ENCODE measurements around the gene SHB. TPM values are rescaled to one million over a fixed set of nuclear protein-coding genes. Genes with fewer than 3 reads are reported as not detected.

Gene SHB
- total RNA-seq, 1 experiment from 2014 or later = 12.2 TPM

DNA sequence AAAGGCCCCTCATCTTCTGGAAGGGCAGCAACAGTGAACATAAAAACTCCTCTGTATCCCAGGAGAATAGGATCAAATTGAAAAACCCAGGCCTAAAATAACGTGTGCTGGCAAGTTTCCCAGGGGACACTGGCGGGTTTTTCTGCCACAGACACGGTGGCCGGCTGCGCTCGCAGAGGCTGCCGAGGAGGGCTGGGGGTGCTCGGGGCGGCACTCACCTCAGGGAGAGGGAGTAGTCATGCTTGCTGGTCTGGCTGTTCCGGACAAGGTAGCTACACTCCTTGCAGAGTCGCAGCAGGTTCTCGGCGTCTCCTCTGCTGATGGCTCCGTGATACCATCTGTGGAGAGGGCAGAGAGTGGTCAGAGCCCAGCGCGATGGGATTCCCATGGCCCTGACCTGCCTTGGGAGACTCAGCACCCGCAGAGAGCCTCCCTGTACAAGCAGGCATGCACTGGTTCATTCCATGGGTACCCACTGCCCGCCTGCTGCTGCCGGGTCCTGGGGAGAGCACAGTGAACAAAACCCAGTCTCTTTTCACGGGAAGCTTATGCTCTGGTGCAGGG lies 120.5 kb downstream of the SHB start (continued):
- TF ChIP-seq, protein P1, sequence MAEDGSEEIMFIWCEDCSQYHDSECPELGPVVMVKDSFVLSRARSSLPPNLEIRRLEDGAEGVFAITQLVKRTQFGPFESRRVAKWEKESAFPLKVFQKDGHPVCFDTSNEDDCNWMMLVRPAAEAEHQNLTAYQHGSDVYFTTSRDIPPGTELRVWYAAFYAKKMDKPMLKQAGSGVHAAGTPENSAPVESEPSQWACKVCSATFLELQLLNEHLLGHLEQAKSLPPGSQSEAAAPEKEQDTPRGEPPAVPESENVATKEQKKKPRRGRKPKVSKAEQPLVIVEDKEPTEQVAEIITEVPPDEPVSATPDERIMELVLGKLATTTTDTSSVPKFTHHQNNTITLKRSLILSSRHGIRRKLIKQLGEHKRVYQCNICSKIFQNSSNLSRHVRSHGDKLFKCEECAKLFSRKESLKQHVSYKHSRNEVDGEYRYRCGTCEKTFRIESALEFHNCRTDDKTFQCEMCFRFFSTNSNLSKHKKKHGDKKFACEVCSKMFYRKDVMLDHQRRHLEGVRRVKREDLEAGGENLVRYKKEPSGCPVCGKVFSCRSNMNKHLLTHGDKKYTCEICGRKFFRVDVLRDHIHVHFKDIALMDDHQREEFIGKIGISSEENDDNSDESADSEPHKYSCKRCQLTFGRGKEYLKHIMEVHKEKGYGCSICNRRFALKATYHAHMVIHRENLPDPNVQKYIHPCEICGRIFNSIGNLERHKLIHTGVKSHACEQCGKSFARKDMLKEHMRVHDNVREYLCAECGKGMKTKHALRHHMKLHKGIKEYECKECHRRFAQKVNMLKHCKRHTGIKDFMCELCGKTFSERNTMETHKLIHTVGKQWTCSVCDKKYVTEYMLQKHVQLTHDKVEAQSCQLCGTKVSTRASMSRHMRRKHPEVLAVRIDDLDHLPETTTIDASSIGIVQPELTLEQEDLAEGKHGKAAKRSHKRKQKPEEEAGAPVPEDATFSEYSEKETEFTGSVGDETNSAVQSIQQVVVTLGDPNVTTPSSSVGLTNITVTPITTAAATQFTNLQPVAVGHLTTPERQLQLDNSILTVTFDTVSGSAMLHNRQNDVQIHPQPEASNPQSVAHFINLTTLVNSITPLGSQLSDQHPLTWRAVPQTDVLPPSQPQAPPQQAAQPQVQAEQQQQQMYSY (CRISPR knock-in tag; IDR thresholded peaks at IDR 0.05) = no peak

DNA sequence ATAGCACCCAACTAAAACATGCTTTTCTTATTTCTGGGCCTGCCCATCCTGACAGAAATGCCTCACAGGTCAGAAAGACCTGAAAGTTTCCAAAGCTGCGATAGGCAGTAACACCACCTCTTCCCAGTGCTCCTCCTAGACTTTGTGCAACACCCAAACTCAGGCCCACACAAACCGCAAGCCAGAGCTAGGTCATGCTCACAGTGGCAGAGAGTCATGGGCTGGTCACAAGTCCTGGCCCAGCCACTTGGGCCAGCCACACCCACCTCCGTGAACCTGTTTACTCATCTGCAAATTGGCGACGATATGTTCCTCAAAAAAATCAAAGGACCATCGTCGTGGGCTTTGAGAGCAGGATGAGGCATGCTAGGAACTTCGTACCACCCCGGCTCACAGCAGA lies 121.0 kb downstream of the SHB start:
- ATAC-seq = no peak
- Mint-ChIP-seq H3K4me3 (no peak overlapping the region), H3K27ac (no peak overlapping the region), H3K4me1 (peaks cover 23% of the 10 kb centered on the region), H3K9me3 (no peaks in the 10 kb centered on the region), H3K36me3 (peaks cover 15% of the 10 kb centered on the region), H3K27me3 (ENCODE audit: low read depth) (no peaks in the 10 kb centered on the region)
- TF ChIP-seq, protein P2, sequence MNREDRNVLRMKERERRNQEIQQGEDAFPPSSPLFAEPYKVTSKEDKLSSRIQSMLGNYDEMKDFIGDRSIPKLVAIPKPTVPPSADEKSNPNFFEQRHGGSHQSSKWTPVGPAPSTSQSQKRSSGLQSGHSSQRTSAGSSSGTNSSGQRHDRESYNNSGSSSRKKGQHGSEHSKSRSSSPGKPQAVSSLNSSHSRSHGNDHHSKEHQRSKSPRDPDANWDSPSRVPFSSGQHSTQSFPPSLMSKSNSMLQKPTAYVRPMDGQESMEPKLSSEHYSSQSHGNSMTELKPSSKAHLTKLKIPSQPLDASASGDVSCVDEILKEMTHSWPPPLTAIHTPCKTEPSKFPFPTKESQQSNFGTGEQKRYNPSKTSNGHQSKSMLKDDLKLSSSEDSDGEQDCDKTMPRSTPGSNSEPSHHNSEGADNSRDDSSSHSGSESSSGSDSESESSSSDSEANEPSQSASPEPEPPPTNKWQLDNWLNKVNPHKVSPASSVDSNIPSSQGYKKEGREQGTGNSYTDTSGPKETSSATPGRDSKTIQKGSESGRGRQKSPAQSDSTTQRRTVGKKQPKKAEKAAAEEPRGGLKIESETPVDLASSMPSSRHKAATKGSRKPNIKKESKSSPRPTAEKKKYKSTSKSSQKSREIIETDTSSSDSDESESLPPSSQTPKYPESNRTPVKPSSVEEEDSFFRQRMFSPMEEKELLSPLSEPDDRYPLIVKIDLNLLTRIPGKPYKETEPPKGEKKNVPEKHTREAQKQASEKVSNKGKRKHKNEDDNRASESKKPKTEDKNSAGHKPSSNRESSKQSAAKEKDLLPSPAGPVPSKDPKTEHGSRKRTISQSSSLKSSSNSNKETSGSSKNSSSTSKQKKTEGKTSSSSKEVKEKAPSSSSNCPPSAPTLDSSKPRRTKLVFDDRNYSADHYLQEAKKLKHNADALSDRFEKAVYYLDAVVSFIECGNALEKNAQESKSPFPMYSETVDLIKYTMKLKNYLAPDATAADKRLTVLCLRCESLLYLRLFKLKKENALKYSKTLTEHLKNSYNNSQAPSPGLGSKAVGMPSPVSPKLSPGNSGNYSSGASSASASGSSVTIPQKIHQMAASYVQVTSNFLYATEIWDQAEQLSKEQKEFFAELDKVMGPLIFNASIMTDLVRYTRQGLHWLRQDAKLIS (CRISPR knock-in tag; IDR thresholded peaks at IDR 0.05; ENCODE audit: borderline replicate concordance) = no peak
- TF ChIP-seq, protein P3, sequence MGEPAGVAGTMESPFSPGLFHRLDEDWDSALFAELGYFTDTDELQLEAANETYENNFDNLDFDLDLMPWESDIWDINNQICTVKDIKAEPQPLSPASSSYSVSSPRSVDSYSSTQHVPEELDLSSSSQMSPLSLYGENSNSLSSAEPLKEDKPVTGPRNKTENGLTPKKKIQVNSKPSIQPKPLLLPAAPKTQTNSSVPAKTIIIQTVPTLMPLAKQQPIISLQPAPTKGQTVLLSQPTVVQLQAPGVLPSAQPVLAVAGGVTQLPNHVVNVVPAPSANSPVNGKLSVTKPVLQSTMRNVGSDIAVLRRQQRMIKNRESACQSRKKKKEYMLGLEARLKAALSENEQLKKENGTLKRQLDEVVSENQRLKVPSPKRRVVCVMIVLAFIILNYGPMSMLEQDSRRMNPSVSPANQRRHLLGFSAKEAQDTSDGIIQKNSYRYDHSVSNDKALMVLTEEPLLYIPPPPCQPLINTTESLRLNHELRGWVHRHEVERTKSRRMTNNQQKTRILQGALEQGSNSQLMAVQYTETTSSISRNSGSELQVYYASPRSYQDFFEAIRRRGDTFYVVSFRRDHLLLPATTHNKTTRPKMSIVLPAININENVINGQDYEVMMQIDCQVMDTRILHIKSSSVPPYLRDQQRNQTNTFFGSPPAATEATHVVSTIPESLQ (CRISPR knock-in tag; IDR thresholded peaks at IDR 0.05) = no peak
- no peak for TF ChIP-seq TEAD4 (CRISPR knock-in tag; IDR thresholded peaks at IDR 0.05)
- TF ChIP-seq, protein P4, sequence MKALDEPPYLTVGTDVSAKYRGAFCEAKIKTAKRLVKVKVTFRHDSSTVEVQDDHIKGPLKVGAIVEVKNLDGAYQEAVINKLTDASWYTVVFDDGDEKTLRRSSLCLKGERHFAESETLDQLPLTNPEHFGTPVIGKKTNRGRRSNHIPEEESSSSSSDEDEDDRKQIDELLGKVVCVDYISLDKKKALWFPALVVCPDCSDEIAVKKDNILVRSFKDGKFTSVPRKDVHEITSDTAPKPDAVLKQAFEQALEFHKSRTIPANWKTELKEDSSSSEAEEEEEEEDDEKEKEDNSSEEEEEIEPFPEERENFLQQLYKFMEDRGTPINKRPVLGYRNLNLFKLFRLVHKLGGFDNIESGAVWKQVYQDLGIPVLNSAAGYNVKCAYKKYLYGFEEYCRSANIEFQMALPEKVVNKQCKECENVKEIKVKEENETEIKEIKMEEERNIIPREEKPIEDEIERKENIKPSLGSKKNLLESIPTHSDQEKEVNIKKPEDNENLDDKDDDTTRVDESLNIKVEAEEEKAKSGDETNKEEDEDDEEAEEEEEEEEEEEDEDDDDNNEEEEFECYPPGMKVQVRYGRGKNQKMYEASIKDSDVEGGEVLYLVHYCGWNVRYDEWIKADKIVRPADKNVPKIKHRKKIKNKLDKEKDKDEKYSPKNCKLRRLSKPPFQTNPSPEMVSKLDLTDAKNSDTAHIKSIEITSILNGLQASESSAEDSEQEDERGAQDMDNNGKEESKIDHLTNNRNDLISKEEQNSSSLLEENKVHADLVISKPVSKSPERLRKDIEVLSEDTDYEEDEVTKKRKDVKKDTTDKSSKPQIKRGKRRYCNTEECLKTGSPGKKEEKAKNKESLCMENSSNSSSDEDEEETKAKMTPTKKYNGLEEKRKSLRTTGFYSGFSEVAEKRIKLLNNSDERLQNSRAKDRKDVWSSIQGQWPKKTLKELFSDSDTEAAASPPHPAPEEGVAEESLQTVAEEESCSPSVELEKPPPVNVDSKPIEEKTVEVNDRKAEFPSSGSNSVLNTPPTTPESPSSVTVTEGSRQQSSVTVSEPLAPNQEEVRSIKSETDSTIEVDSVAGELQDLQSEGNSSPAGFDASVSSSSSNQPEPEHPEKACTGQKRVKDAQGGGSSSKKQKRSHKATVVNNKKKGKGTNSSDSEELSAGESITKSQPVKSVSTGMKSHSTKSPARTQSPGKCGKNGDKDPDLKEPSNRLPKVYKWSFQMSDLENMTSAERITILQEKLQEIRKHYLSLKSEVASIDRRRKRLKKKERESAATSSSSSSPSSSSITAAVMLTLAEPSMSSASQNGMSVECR (CRISPR knock-in tag; IDR thresholded peaks at IDR 0.05; ENCODE audit: borderline replicate concordance) = no peak
- TF ChIP-seq, protein P5, sequence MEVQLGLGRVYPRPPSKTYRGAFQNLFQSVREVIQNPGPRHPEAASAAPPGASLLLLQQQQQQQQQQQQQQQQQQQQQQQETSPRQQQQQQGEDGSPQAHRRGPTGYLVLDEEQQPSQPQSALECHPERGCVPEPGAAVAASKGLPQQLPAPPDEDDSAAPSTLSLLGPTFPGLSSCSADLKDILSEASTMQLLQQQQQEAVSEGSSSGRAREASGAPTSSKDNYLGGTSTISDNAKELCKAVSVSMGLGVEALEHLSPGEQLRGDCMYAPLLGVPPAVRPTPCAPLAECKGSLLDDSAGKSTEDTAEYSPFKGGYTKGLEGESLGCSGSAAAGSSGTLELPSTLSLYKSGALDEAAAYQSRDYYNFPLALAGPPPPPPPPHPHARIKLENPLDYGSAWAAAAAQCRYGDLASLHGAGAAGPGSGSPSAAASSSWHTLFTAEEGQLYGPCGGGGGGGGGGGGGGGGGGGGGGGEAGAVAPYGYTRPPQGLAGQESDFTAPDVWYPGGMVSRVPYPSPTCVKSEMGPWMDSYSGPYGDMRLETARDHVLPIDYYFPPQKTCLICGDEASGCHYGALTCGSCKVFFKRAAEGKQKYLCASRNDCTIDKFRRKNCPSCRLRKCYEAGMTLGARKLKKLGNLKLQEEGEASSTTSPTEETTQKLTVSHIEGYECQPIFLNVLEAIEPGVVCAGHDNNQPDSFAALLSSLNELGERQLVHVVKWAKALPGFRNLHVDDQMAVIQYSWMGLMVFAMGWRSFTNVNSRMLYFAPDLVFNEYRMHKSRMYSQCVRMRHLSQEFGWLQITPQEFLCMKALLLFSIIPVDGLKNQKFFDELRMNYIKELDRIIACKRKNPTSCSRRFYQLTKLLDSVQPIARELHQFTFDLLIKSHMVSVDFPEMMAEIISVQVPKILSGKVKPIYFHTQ (CRISPR knock-in tag; IDR thresholded peaks at IDR 0.05) = no peak
- TF ChIP-seq NFATC4 (CRISPR knock-in tag; IDR thresholded peaks at IDR 0.05) = no peak
- TF ChIP-seq FOXJ3 (CRISPR knock-in tag; IDR thresholded peaks at IDR 0.05; ENCODE audit: borderline replicate concordance) = no peak
- no peak for TF ChIP-seq CREM (CRISPR knock-in tag; IDR thresholded peaks at IDR 0.05)
- no peak for DNase-seq (ENCODE audit: low spot score)
- CTCF ChIA-PET = no interaction called here
- POLR2A ChIA-PET = no interaction called here

Measured in WTC11 (cell line).